GM21576 (cell line): ENCODE data around the gene BRICD5.
"Not testable (repeated sequence)": the region's sequence is repeated elsewhere in the genome, so short reads cannot be mapped to it uniquely, and the experiment has no call there.

Experiments
- ATAC-seq: cut with Tn5 transposase; IDR thresholded peaks from one replicate; pipeline ENCODE4 v1.9.1; 2021; ENCODE audit warnings: mild to moderate bottlenecking, moderate library complexity; ENCODE audit not compliant: unreplicated experiment

Gene BRICD5

DNA sequence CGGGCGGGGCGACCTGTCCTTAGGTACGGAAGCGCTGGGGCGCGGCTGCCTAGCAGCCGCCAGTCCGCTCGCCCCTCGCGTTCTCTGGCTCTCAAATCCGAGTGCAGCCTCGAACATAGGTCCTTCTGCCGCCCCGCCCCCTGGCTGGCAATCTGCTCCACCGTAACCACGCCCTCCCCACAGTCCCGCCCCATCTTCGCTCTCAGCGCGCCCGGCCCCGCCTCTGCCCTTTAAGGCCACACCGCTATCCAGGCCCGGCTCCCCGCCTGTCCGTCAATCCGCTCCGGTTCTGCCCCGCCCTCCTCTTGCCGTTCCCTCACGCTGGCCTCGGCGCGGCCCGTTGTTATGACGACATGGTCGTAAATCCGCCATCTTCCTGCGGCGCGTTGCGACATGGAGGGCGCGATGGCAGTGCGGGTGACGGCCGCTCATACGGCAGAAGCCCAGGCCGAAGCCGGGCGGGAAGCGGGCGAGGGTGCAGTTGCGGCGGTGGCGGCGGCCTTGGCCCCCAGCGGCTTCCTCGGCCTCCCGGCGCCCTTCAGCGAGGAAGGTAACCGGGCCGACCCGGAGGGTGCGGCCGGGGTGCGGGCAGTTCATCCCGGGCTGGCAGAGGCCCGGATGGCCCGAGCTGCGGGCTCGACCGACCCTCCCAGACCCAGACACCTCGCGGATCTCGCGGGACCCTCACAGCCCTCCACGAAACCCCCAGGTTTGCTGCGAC, 12.7 kb upstream of the BRICD5 start, which contains the start of gene E4F1:
TSS of gene E4F1 (plus strand) at position 371 of the 721 bp plus-strand sequence. CDS start at position 394, 23 bp downstream.
- peak; percentile 91 for ATAC-seq

DNA sequence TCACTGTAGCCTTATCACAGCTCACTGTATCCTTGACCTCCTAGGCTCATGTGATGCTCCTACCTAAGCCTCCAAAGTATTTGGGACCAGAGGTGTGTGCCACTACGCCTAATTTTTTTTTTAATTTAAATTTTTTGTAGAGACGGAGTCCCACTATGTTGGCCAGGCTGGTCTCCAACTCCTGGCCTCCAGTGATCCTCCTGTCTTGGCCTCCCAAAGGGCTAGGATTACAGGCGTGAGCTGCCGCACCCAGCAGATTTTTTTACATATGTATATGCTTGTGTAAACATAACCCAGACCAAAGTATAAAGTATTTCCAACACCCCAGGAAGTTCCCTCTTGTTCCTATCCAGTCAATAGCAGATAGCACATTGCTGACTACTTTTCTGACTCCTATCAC, 5.7 kb upstream of the BRICD5 start:
- ATAC-seq: no peak

DNA sequence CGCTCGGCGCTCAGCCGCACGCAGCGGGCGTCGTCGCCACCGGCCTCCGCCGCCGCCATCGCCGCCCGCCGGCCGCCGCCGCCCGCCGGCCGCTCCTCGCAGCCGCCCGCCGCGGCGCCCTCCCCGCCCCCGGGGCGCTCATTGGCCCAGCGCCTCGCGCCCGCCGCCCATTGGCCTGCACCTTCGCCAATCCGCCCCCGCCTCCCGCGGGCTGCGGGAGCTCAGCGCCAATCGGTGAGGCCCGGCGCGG, 4.0 kb upstream of the BRICD5 start, which contains the start of gene PGP:
TSS of gene PGP (minus strand) at position 122 of the 250 bp plus-strand sequence. CDS start at position 59, 63 bp downstream.
- peak; percentile 85 for ATAC-seq

DNA sequence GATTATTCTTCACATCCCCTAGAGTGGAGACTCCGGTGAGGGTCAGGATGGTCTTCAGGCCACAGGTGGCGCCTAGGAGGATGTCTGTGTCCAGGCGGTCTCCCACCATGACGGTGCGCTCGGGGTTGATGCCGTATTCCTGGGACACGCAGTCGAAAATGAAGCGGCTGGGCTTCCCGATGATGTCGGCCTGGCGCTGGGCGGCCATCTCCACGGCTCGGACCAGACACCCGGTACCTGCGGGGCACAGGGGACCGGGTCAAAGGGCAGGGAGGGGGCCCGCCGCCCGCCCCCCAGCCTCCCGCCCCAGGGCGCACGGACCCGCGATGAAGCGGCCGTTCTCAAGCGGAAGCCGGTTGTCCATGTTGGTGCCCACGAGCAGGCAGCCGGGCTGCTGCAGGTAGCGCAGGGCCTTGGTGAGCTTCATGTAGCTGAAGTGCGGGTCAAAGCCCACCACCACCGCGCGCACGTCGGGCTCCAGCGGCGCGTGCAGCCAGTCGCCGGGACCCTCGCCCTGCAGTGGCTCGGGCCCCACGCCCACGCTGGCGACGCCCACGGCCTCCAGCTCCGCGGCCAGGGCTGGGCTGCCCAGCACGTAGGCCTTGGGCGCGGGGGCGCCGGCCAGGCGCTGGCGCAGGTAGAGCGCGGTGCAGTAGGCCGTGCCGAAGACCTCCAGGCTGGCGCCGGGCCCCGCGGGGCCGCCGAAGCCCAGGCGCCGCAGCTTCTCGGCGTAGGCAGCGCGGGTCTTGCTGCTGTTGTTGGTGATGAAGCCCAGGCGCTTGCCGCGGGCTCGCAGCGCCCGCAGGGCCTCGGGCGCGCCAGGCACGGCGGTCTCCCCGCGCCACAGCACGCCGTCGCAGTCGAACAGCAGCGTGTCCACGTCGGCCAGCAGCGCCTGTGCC, 3.4 kb upstream of the BRICD5 start:
- peak; percentile 2 for ATAC-seq

DNA sequence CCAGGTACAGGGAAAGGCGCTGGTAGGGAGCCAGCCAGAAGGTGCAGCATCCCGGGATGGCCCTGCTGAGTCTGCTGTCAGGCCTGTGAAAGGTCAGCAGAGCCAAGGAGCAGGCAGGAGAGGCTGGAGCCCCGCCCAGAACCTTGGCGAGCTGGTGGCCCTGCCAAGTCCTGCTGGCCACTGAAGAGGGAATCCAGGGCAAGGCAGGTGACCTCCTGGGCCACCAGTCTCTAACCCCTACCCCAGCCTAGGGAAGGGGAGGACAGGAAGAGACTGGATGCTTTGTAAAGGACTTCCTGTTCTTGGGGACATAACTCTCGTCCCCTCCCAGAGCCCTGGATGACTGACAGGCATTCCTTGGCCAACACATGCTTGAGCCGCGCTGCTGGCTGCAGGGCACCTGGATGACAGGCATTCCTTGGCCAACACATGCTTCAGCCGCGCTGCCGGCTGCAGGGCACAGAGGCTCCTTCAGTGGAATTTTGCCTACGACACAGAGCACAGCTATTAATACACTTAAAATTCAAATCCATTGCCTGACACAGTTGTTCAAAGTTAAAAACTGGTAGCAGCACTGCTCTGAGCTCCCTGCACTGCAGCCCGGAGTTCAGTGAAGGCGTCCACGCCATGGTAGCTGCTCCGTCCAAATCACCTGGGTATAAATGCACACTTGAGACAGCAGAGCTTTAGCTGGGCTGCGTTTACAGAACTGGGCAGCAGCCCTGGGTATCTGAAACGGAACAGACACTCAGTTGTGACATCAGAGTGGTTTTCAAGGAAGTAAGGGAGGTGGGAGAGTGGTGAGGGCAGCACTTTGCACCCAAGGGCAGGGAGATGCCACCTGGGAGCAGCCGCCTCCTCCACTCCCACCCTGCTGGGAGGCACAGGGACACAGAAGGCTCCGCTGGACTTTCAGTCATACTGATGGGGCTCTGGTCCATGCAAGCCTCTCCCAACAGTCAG, 2.0 kb upstream of the BRICD5 start:
- no peak for ATAC-seq

DNA sequence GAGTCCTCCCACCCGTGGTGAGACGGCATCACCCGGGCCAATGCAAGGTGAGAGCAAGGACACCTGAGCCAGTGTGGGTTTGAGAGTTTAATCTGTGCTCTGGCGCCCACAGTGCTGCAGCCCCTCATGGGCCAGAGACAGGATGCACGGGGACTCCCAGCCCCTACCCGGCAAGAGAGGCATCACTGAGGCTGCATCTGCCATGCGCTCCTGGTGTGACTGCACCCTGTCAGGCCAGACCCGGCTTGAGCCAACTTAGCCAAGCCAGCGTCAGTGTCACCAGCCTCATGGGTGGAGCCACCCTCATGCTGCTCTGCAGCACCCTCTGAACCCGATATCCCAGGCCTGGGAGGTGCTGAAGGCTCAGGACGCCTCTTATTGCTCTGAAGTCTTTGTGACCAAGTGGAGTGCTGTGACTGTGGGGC, 1.3 kb upstream of the BRICD5 start:
- ATAC-seq: no peak

DNA sequence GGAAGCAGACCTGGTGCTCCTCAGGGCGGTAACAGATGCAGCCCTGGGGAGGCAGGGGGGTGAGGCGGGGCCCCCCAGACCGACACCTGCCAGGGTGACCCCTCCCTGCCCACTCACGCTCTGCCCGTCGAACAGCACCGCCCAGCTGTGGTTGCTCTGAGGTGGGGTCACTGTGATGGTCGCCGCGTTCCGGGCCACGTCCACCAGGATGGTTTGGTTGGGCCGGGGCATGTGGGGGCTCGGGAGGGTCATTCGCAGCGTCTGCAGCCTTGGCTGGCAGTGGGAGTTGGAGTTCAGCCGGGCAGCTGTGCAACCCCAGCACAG, 692 bp downstream of the BRICD5 start:
- no peak for ATAC-seq

DNA sequence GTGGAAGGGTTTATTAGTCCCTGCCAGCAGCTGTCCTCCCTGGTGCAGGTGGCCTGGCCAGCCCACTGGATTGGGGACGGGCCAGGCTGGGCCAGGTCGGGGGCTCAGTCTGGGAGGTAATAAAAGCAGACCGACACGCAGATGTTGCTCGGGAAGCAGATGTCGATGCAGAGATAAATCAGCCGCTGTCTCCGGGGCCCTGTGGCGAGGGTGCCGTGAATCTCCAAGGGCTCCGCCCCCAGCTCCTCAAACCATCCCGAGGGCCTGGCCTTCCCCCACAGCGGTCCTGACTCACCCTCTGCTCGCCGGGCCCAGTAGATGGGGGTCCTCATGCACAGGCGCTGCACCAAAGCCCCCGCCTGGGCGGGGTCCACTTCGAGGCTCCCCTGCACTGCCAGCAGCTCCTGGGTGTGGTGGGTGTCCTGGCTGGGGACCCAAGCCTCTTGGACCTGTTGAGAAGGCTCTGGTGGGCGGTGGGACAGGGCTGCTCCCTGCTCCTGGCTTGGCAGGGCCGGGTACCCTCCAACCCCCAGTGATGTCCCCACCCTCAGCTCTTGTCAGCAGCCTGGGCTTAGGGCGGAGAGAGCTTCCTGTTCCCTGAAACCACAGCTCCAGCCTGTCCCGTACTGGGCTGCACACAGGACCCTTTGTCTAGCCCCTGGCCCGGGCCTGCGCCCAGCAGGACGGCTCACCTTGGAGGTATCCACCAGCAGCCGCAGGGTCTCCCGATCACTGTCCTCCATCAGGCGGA, 1.2 kb downstream of the BRICD5 start:
- ATAC-seq: no peak

DNA sequence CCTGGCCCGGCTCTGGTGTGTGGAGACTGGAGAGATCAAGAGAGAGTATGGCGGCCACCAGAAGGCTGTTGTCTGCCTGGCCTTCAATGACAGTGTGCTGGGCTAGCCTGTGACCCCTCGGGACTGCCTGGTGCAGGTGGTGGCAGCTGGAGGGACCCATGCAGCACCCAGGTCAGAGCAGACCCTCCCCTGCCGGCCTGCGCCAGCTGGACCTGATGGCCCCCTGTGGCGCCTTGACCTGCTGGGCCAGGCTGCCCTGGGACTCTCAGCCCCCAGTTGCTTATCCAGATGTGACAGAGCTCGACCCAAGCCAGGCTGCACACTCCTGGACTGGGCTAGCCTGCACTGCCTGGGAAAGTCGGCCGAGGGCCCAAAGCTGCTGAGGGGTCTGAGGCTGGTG, 1.9 kb downstream of the BRICD5 start:
- no peak for ATAC-seq

DNA sequence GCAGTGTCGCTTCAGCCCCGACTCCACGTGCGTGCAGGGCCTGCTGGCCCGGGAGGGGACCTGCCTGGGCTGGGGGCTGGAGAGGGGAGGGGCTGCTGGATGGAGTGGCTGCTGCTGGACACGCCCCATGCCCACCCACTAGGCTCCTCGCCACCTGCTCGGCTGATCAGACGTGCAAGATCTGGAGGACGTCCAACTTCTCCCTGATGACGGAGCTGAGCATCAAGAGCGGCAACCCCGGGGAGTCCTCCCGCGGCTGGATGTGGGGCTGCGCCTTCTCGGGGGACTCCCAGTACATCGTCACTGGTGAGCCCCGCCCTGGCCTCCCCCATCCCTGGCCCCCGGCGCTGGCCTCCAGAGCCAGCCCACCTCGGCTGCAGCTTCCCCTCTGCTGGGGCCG, 2.4 kb downstream of the BRICD5 start:
- ATAC-seq: no peak

DNA sequence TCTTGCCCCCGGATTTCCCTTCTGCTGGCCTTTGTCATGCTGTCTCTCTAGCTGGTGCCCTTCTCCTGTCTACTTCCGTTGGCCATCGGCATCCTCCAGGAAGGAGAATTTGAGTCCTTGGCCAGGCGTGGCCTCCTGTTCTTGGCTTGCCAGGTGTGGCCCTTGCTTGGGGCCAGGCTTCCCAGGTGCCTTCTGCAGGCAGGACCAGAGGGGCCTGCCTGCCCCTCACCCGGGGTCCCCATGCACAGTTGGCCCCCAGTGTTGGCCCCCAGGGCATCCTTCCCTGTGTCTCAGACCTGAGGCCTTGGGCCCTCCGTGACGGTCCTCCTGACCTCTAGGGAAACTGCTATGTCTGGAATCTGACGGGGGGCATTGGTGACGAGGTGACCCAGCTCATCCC, 2.8 kb downstream of the BRICD5 start:
- no peak for ATAC-seq

DNA sequence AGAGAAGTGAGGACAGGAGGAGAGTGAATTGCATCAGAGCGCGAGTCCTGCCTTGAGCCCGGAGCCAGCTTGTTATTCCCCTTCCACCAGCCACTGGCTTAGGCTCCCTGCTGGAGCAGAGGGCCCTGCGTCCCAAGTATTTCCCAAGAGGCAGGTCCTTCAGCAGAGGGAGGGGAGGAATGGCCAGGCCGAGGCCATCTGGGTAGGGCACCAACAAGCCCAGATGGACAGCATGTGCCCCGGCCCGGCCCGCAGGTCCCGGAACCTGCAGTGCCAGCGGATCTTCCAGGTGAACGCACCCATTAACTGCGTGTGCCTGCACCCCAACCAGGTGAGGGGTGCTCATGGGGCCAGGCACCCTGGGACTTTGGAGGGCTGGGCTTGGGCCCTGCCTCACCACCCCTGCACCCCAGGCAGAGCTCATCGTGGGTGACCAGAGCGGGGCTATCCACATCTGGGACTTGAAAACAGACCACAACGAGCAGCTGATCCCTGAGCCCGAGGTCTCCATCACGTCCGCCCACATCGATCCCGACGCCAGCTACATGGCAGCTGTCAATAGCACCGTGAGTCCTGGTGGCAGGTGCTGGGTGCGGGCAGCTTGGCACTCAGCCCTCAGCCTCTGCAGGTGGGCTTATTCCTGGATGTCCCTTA, 3.8 kb downstream of the BRICD5 start:
- no peak for ATAC-seq

DNA sequence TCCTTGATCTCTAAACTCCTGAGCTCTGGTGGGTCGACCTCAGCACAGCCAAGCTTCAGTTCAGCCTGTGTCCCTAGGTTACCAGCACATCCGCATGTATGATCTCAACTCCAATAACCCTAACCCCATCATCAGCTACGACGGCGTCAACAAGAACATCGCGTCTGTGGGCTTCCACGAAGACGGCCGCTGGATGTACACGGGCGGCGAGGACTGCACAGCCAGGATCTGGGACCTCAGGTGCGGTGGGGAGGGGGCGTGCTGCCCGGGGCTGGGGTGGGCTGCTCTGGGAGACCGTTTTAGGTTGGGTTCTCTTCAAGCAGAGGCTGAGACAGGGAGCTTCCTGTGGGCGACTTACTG, 4.3 kb downstream of the BRICD5 start:
- ATAC-seq: no peak

DNA sequence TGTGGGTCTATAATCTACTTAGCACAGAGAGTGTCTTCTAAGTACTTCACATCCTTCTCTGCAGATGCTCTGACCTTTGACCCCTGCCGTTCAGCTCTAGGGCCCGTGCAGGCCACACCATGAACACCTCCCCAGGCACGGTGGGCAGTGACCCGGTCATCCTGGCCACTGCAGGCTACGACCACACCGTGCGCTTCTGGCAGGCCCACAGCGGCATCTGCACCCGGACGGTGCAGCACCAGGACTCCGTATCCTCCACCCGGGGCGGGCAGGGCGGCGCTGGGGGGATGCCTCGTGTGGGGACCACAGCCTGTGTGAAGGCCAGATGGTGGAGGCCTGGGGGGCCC, 4.7 kb downstream of the BRICD5 start:
- peak; percentile 3 for ATAC-seq

DNA sequence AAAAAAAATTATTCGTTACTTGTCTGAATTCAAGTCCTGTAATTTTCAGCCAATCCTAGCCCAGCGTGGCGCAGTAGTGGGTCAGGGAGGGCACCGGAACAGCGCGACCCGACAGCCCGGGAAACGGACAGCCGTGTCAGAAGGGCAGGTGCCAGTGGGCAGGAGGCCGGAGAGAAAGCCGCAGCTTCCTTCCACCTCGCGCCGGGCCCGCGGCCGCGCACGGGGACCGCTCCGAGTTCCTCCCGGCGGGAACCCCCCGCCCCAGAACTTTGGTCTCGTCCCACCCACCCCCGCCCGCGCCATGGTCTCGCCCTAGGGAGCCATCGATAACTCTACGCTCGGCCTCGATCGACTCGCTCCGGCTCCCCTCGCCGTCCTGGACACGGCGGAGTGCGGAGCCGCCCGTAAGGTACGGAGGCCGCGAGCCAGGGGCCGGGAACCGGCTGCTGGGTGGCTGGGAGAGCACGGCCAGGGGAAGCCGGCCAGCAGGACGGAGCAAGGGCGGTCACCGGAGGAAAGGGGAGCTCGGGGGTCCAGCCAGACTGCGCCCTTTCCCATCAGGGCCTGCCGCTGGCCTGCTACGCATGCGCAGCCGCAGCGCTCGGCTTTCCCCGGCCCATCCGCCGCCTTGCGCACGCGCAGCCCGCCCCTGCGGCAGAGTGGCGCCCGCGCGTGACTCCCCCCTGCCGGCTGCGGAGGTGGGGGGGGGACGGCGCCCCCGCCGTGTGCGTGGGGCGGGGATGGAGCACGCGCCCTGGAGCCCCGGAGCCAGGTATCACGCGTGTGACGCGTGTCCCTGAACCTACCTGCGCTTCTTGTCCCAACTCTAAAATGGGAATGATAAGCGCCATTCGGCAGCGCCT, 5.3 kb downstream of the BRICD5 start, which contains the start of gene MLST8:
TSS of gene MLST8 (plus strand) at position 351 of the 863 bp plus-strand sequence. CDS start 632 bp downstream, outside the sequence.
- peak; percentile 65 for ATAC-seq

DNA sequence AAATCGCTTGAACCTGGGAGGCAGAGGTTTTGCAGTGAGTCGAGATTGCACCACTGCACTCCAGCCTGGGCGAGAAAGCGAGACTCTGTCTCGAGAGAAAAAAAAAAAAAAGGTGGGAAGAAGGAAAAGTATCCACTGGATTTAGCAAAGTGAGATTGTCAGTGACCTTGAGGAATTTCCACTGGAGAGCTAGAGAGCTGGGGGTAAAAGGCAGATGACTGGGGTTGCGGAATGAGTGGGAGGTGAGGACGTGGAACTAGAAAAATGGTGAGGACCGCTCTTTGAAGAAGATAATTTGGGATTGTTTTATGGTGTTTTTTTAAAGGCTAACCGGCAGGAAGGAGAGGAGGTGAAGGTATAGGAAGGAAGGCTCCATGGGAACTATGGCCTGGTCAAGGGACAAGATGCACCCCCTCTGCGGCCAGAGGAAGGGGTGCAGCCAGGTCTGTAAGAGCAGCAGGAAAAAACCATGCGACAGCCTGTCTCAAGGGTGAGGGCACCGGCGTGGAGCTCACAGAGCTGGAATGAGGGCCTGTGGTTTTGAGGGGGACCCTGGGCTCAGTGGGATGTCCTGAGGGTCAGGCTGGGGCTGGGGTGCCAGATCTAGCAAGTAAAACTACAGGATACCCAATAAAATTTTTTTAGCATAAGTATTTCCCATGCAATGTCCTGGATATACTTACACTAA, 6.1 kb downstream of the BRICD5 start:
- ATAC-seq: no peak

DNA sequence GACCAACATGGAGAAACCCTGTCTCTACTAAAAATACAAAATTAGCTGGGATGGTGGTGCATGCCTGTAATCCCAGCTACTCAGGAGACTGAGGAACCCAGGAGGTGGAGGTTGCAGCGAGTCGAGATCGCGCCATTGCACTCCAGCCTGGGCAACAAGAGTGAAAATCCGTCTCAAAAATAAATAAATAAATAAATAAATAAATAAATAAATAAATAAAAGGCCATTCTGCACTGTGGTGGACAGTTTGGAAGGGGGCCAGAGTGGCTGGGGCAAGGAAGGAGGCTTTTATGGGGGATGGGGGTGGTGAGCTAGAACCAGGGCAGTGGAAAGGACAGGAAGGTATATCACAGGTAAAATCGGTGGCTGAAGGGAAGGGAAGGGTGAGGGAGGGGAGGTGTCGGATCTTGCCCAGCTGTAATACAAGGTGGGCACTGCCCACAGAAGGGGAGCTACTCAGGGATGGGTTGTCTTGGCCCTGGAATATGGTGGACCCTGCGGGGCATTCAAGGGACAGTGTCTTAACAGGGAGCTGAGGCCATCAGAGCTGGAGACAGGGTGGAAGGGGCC, 7.5 kb downstream of the BRICD5 start:
- ATAC-seq: not testable (repeated sequence)

DNA sequence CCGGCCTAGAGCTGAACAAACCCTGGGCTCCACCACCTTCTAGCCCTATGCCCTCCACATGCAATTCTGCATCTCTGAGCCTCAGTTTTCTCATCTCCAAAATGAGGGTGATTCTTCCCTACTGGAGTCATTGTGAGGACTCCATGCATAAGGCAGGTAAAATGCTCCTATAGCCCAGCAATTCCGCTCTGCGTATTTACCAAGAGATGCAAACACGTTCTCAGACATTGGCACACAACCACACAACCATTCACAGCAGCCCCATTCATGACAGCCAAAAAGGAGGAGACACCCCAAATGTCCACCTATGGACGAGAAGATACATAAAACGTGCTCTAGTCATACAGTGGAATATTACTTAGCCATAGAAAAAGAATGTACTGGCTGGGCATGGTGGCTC, 10.3 kb downstream of the BRICD5 start:
- no peak for ATAC-seq
